HCT116 (cell line): ENCODE data around the gene SCN7A. TPM values are rescaled to one million over a fixed set of nuclear protein-coding genes. Genes with fewer than 3 reads are reported as not detected.

Experiments
- ATAC-seq: fragments of 200-7000 bp; cut with Tn5 transposase; 2 replicates; pipeline ENCODE4 v1.9.1; 2020; ENCODE audit warnings: mild to moderate bottlenecking, moderate library complexity
- BruUV-seq: library from RNA; stranded (reverse); fragments of 400-500 nt; replicated peaks from 2 replicates; lab custom pipeline; 2021; lab: Mats Ljungman, UMichigan
- CTCF ChIA-PET: fragments of 300-600 bp; sonication (Branson Sonifier 250); formaldehyde crosslinking; loops from one replicate; lab custom pipeline; 2021; ENCODE audit warnings: antibody characterized with exemption; lab: Charles Lee
- POLR2A ChIA-PET: fragments of 300-600, 350-600 bp; sonication (Branson Sonifier 250); formaldehyde crosslinking; loops from one replicate; lab custom pipeline; 2021; ENCODE audit warnings: antibody characterized with exemption; lab: Charles Lee
- RAD21 ChIA-PET, 2 experiments: fragments of 300-600 bp; sonication (Branson Sonifier 250); formaldehyde crosslinking; loops; one replicate each; lab custom pipeline; 2023; ENCODE audit warnings: low total read pairs in 2 of 2; ENCODE audit not compliant: uncharacterized antibody in 2 of 2, unreplicated experiment in 2 of 2, low non-redundant PET in 1 of 2; lab: Charles Lee
- DNase-seq: peaks from one replicate; pipeline ENCODE4 v3.0.0-alpha.2; 2010; ENCODE audit warnings: low read depth, low spot score
- H2AFZ ChIP-seq: fragments of 200-600 bp; shearing (Covaris generic), sonication (generic); 2 replicates; pipeline ENCODE4 v1.6.1; 2017; ENCODE audit warnings: low read depth, mixed run types, mixed read lengths, antibody characterized with exemption, low read length; ENCODE audit not compliant: poor library complexity, severe bottlenecking
- H3K27ac ChIP-seq: 2 replicates; pipeline ENCODE4 v1.5.1; 2012; ENCODE audit warnings: low read depth, low read length
- H3K27me3 ChIP-seq: fragments of 200-600 bp; sonication (generic); 2 replicates; pipeline ENCODE4 v1.6.1; 2016; ENCODE audit warnings: mixed run types, low read length, mixed read lengths; ENCODE audit not compliant: insufficient read depth
- H3K36me3 ChIP-seq, 2 experiments: fragments of 200-500 bp in 1 of 2; fragments of 200-600 bp in 1 of 2; sonication (Bioruptor generic) in 1 of 2; sonication (generic) in 1 of 2; 2 replicates each; pipeline versions ENCODE4 v1.5.1 to v1.6.1; 2014 to 2016; ENCODE audit warnings: low read length in 2 of 2, inconsistent platforms in 1 of 2, mixed read lengths in 1 of 2, mixed run types in 1 of 2; ENCODE audit not compliant: insufficient read depth in 2 of 2, control insufficient read depth in 1 of 2
- H3K4me1 ChIP-seq, 2 experiments: fragments of 200-600 bp in 1 of 2; sonication (generic) in 1 of 2; 2 replicates each; pipeline versions ENCODE4 v1.5.1 to v1.6.1; 2012 to 2017; ENCODE audit warnings: low read length in 2 of 2, inconsistent platforms in 1 of 2, mild to moderate bottlenecking in 1 of 2, mixed read lengths in 1 of 2, mixed run types in 1 of 2, moderate library complexity in 1 of 2; ENCODE audit not compliant: insufficient read depth in 2 of 2, control insufficient read depth in 1 of 2
- H3K4me2 ChIP-seq: fragments of 200-600 bp; sonication (generic); 2 replicates; pipeline ENCODE4 v1.6.1; 2017; ENCODE audit warnings: mixed run types, low read length, mixed read lengths
- H3K4me3 ChIP-seq, 2 experiments: fragments of 200-600 bp in 1 of 2; sonication (generic) in 1 of 2; replicated peaks in 1 of 2; 2 replicates each; pipeline ENCODE4 v1.5.1; 2011 to 2016; ENCODE audit warnings: low read length in 2 of 2, control low read depth in 1 of 2, low read depth in 1 of 2, mild to moderate bottlenecking in 1 of 2, mixed read lengths in 1 of 2, mixed run types in 1 of 2
- H3K79me2 ChIP-seq: fragments of 200-600 bp; sonication (generic); 2 replicates; pipeline ENCODE4 v1.6.1; 2017; ENCODE audit warnings: mild to moderate bottlenecking, mixed run types, low read length, moderate library complexity, mixed read lengths; ENCODE audit not compliant: insufficient read depth
- H3K9ac ChIP-seq: fragments of 200-600 bp; sonication (generic); 2 replicates; pipeline ENCODE4 v1.6.1; 2016; ENCODE audit warnings: low read length, mixed read lengths
- H3K9me2 ChIP-seq: fragments of 200-600 bp; sonication (generic), shearing (Covaris generic); 2 replicates; pipeline ENCODE4 v1.6.1; 2017; ENCODE audit warnings: mixed run types, mild to moderate bottlenecking, moderate library complexity; ENCODE audit not compliant: insufficient read depth
- H3K9me3 ChIP-seq, 2 experiments: fragments of 200-500 bp in 1 of 2; fragments of 200-600 bp in 1 of 2; sonication (Bioruptor generic) in 1 of 2; sonication (generic) in 1 of 2; 2 replicates each; pipeline ENCODE4 v1.6.1; 2014 to 2017; ENCODE audit warnings: low read length in 2 of 2, mixed read lengths in 2 of 2, inconsistent platforms in 1 of 2, low read depth in 1 of 2, mild to moderate bottlenecking in 1 of 2, mixed run types in 1 of 2, moderate library complexity in 1 of 2; ENCODE audit not compliant: control insufficient read depth in 1 of 2, insufficient read depth in 1 of 2
- H4K20me1 ChIP-seq: fragments of 200-600 bp; sonication (generic), shearing (Covaris generic); 2 replicates; pipeline ENCODE4 v1.6.1; 2017; ENCODE audit warnings: mixed run types, mild to moderate bottlenecking, moderate library complexity; ENCODE audit not compliant: insufficient read depth
- CBX3 ChIP-seq: IDR thresholded peaks from 2 replicates; pipeline ENCODE4 v1.6.1; 2012; ENCODE audit warnings: low read depth
- CEBPB ChIP-seq: IDR thresholded peaks from 2 replicates; pipeline ENCODE4 v1.6.1; 2012; ENCODE audit warnings: low read depth
- EGR1 ChIP-seq: IDR thresholded peaks from 2 replicates; pipeline ENCODE4 v1.6.1; 2012; ENCODE audit warnings: low read depth
- ELF1 ChIP-seq: IDR thresholded peaks from 2 replicates; pipeline ENCODE4 v1.6.1; 2012; ENCODE audit warnings: low read depth, borderline replicate concordance
- EZH2 ChIP-seq: fragments of 200-600 bp; sonication (generic); IDR thresholded peaks from 2 replicates; pipeline ENCODE4 v1.6.1; 2017; ENCODE audit warnings: antibody characterized with exemption, mixed run types
- EZH2phosphoT487 ChIP-seq: fragments of 200-600 bp; IDR thresholded peaks from 2 replicates; pipeline ENCODE4 v1.6.1; 2018; ENCODE audit warnings: antibody characterized with exemption, borderline replicate concordance
- FOSL1 ChIP-seq: IDR thresholded peaks from 2 replicates; pipeline ENCODE4 v1.6.1; 2012; ENCODE audit warnings: low read depth
- JUND ChIP-seq: IDR thresholded peaks from 2 replicates; pipeline ENCODE4 v1.6.1; 2012
- POLR2A ChIP-seq: IDR thresholded peaks from 2 replicates; pipeline ENCODE4 v1.7.0; 2011; ENCODE audit warnings: borderline replicate concordance; ENCODE audit not compliant: insufficient read depth, insufficient read length; ENCODE audit errors: extremely low read depth
- POLR2AphosphoS5 ChIP-seq: IDR thresholded peaks from 2 replicates; pipeline ENCODE4 v1.6.1; 2011; ENCODE audit warnings: mild to moderate bottlenecking, low read depth, low read length, moderate library complexity
- RAD21 ChIP-seq: IDR thresholded peaks from 2 replicates; pipeline ENCODE4 v1.6.1; 2012; ENCODE audit warnings: low read depth, mild to moderate bottlenecking
- SP1 ChIP-seq: IDR thresholded peaks from 2 replicates; pipeline ENCODE4 v1.6.1; 2012; ENCODE audit warnings: low read depth
- TCF7L2 ChIP-seq: IDR thresholded peaks from 2 replicates; pipeline ENCODE4 v1.7.0; 2011; ENCODE audit warnings: borderline replicate concordance, inconsistent platforms; ENCODE audit not compliant: insufficient read depth, insufficient read length; ENCODE audit errors: extremely low read depth
- YY1 ChIP-seq: IDR thresholded peaks from 2 replicates; pipeline ENCODE4 v1.6.1; 2011; ENCODE audit warnings: low read length, low read depth, moderate library complexity, mild to moderate bottlenecking; ENCODE audit not compliant: insufficient replicate concordance; ENCODE audit errors: extremely low read depth
- ZFX ChIP-seq: fragments of 450-650 bp; IDR thresholded peaks from 2 replicates; pipeline ENCODE4 v1.6.1; 2017
- intact Hi-C: fragments of 100-400 bp; cut with micrococcal nuclease; formaldehyde crosslinking; loops from 2 replicates; pipeline ENCODE4 v1.10.0; 2022
- total RNA-seq: library from RNA; stranded (reverse); gene quantifications from one replicate; pipeline ENCODE4 v1.2.1, GENCODE V29; 2021; ENCODE audit not compliant: unreplicated experiment
- TF ChIP-seq, protein P1 (sequence below): IDR thresholded peaks from 2 replicates; pipeline ENCODE4 v1.6.1; 2012; ENCODE audit warnings: low read depth
- TF ChIP-seq, protein P2 (sequence below), 3 experiments: fragments of 200-600 bp in 1 of 3; sonication (generic) in 1 of 3; IDR thresholded peaks in 2 of 3; conservative IDR thresholded peaks in 1 of 3; 2 replicates each; pipeline ENCODE4 v1.5.1; 2012 to 2017; ENCODE audit warnings: low read depth in 2 of 3, low read length in 2 of 3, antibody characterized with exemption in 1 of 3, borderline replicate concordance in 1 of 3, control low read depth in 1 of 3, mild to moderate bottlenecking in 1 of 3, mixed read lengths in 1 of 3, mixed run types in 1 of 3, moderate library complexity in 1 of 3; ENCODE audit not compliant: insufficient read depth in 1 of 3
- TF ChIP-seq, protein P3 (sequence below): IDR thresholded peaks from 2 replicates; pipeline ENCODE4 v1.6.1; 2012
- TF ChIP-seq, protein P4 (sequence below): IDR thresholded peaks from 2 replicates; pipeline ENCODE4 v1.6.1; 2012

Gene SCN7A
- total RNA-seq, 1 experiment from 2014 or later: 0.07 TPM

DNA sequence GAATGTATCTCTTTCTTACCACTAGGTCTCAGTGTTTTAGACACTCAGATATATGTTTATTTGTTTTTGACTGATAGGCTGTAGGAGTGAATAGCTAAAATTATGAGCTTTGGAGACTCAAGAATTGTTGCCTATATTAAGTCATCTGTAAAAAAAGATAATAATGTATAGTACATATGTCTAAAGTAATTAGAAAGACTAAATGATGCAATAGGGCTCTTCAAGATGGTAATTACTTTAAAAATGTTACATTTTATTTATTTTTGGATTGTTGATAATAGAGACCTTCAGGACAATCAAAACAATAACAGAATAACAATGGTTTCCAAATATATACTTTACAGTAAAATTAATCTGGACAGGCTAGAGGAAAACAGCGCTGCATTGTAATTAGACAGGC, 19.9 kb upstream of the SCN7A start:
- Histone ChIP-seq H3K4me2 (no peak overlapping the region), H3K9me3 (no peaks in the 10 kb centered on the region), H3K79me2 (no peaks in the 10 kb centered on the region), H4K20me1 (no peaks in the 10 kb centered on the region), H3K4me1 (no peaks in the 10 kb centered on the region), H2AFZ (no peak overlapping the region), H3K27me3 (peaks cover under 1% of the 10 kb centered on the region; the same call in 1 of the 2 replicates), H3K27ac (no peak overlapping the region), H3K9me2 (no peaks in the 10 kb centered on the region), H3K9ac (no peak overlapping the region), H3K36me3 (no peaks in the 10 kb centered on the region), H3K4me3 (no peak overlapping the region)
- DNase-seq (no peak), ATAC-seq (no peak)
- ChIA-PET POLR2A (no interaction called here), CTCF (no interaction called here), RAD21 (no interaction called here)
- TF ChIP-seq EZH2 (no peak), RAD21 (no peak), POLR2A (no peak), YY1 (no peak), EZH2phosphoT487 (no peak), TCF7L2 (no peak), POLR2AphosphoS5 (no peak), CBX3 (no peak), FOSL1 (no peak), CEBPB (no peak), SP1 (no peak), EGR1 (no peak), JUND (no peak), ZFX (no peak), ELF1 (no peak)
- TF ChIP-seq, protein P1, sequence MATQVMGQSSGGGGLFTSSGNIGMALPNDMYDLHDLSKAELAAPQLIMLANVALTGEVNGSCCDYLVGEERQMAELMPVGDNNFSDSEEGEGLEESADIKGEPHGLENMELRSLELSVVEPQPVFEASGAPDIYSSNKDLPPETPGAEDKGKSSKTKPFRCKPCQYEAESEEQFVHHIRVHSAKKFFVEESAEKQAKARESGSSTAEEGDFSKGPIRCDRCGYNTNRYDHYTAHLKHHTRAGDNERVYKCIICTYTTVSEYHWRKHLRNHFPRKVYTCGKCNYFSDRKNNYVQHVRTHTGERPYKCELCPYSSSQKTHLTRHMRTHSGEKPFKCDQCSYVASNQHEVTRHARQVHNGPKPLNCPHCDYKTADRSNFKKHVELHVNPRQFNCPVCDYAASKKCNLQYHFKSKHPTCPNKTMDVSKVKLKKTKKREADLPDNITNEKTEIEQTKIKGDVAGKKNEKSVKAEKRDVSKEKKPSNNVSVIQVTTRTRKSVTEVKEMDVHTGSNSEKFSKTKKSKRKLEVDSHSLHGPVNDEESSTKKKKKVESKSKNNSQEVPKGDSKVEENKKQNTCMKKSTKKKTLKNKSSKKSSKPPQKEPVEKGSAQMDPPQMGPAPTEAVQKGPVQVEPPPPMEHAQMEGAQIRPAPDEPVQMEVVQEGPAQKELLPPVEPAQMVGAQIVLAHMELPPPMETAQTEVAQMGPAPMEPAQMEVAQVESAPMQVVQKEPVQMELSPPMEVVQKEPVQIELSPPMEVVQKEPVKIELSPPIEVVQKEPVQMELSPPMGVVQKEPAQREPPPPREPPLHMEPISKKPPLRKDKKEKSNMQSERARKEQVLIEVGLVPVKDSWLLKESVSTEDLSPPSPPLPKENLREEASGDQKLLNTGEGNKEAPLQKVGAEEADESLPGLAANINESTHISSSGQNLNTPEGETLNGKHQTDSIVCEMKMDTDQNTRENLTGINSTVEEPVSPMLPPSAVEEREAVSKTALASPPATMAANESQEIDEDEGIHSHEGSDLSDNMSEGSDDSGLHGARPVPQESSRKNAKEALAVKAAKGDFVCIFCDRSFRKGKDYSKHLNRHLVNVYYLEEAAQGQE: no peak
- TF ChIP-seq, protein P2, sequence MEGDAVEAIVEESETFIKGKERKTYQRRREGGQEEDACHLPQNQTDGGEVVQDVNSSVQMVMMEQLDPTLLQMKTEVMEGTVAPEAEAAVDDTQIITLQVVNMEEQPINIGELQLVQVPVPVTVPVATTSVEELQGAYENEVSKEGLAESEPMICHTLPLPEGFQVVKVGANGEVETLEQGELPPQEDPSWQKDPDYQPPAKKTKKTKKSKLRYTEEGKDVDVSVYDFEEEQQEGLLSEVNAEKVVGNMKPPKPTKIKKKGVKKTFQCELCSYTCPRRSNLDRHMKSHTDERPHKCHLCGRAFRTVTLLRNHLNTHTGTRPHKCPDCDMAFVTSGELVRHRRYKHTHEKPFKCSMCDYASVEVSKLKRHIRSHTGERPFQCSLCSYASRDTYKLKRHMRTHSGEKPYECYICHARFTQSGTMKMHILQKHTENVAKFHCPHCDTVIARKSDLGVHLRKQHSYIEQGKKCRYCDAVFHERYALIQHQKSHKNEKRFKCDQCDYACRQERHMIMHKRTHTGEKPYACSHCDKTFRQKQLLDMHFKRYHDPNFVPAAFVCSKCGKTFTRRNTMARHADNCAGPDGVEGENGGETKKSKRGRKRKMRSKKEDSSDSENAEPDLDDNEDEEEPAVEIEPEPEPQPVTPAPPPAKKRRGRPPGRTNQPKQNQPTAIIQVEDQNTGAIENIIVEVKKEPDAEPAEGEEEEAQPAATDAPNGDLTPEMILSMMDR (IDR thresholded peaks at IDR 0.05 in 2 of 3, conservative IDR thresholded peaks at IDR 0.05 in 1 of 3; ENCODE audit: borderline replicate concordance in 1 of 3, insufficient read depth in 1 of 3, low read depth in 2 of 3, low read length in 2 of 3): no peak
- TF ChIP-seq, protein P3, sequence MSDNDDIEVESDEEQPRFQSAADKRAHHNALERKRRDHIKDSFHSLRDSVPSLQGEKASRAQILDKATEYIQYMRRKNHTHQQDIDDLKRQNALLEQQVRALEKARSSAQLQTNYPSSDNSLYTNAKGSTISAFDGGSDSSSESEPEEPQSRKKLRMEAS: no peak
- TF ChIP-seq, protein P4, sequence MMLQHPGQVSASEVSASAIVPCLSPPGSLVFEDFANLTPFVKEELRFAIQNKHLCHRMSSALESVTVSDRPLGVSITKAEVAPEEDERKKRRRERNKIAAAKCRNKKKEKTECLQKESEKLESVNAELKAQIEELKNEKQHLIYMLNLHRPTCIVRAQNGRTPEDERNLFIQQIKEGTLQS: no peak
- intact Hi-C loops: no loop called here
- no TSS peak for BruUV-seq
